H1 (cell line): Measurements from ENCODE around the gene ST14. TPM values are rescaled to one million over a fixed set of nuclear protein-coding genes. Genes with fewer than 3 reads are reported as not detected.

Source experiments
- CTCF ChIA-PET: fragments of 300-600 bp; sonication (Branson Sonifier 250); formaldehyde crosslinking; loops from one replicate; lab custom pipeline; 2021; ENCODE audit not compliant: partially characterized antibody; lab: Charles Lee
- POLR2A ChIA-PET: fragments of 300-600 bp; sonication (Branson Sonifier 250); formaldehyde crosslinking; loops from one replicate; lab custom pipeline; 2021; ENCODE audit warnings: inconsistent platforms; ENCODE audit not compliant: partially characterized antibody; lab: Charles Lee
- DNase-seq, 2 experiments: peaks; one replicate each; pipeline versions ENCODE4 v3.0.0 to v3.0.0-alpha.2; 2010 to 2022; ENCODE audit warnings: low spot score in 2 of 2, low read depth in 1 of 2, mixed read lengths in 1 of 2
- FAIRE-seq: peaks from 2 replicates; lab custom pipeline; 2011; peaks lifted over from hg19 to GRCh38; lab: Jason Lieb, UNC
- H2AFZ ChIP-seq: 2 replicates; pipeline ENCODE4 v1.8.1; 2012; ENCODE audit warnings: low read length, inconsistent platforms
- H2AK5ac ChIP-seq: 2 replicates; pipeline ENCODE4 v1.6.1; 2013; ENCODE audit warnings: low read depth, low read length
- H2BK120ac ChIP-seq: replicated peaks from 2 replicates; pipeline ENCODE3; 2013; ENCODE audit warnings: low read depth, low read length, inconsistent platforms
- H2BK12ac ChIP-seq: 2 replicates; pipeline ENCODE4 v1.6.1; 2013; ENCODE audit warnings: low read depth, low read length
- H2BK15ac ChIP-seq: 2 replicates; pipeline ENCODE4 v1.6.1; 2013; ENCODE audit warnings: low read length
- H2BK20ac ChIP-seq: 2 replicates; pipeline ENCODE4 v1.6.1; 2013; ENCODE audit warnings: low read length
- H2BK5ac ChIP-seq: 2 replicates; pipeline ENCODE4 v1.6.1; 2013; ENCODE audit warnings: low read depth, low read length
- H3K14ac ChIP-seq: 2 replicates; pipeline ENCODE4 v1.6.1; 2013; ENCODE audit warnings: inconsistent platforms; ENCODE audit not compliant: insufficient read length
- H3K18ac ChIP-seq: 2 replicates; pipeline ENCODE4 v1.6.1; 2013; ENCODE audit warnings: low read length; ENCODE audit errors: extremely low read depth
- H3K23ac ChIP-seq: 2 replicates; pipeline ENCODE4 v1.6.1; 2013; ENCODE audit warnings: inconsistent platforms; ENCODE audit not compliant: insufficient read length
- H3K23me2 ChIP-seq: 2 replicates; pipeline ENCODE4 v1.6.1; 2013; ENCODE audit warnings: low read depth, low read length
- H3K27ac ChIP-seq: 2 replicates; pipeline ENCODE4 v1.6.1; 2011; ENCODE audit warnings: low read depth, low read length, inconsistent platforms
- H3K27me3 ChIP-seq, 4 experiments: replicated peaks in 1 of 4; 1 replicate in 1 of 4; 2 replicates in 3 of 4; pipeline versions ENCODE4 v1.6.1 to v1.8.1; 2011 to 2013; ENCODE audit warnings: low read length in 3 of 4, mild to moderate bottlenecking in 3 of 4, inconsistent platforms in 2 of 4, mixed read lengths in 2 of 4, moderate library complexity in 1 of 4; ENCODE audit not compliant: control insufficient read depth in 3 of 4, insufficient read depth in 3 of 4; ENCODE audit errors: extremely low read depth in 1 of 4
- H3K36me3 ChIP-seq, 4 experiments: 2 replicates each; pipeline versions ENCODE4 v1.6.1 to v1.8.1; 2011 to 2013; ENCODE audit warnings: mild to moderate bottlenecking in 4 of 4, low read length in 3 of 4, moderate library complexity in 2 of 4, control low read depth in 1 of 4, inconsistent platforms in 1 of 4; ENCODE audit not compliant: insufficient read depth in 4 of 4, control insufficient read depth in 2 of 4
- H3K4ac ChIP-seq: replicated peaks from 2 replicates; pipeline ENCODE3; 2013; ENCODE audit warnings: low read length, low read depth, mixed read lengths, inconsistent platforms; ENCODE audit not compliant: insufficient read length
- H3K4me1 ChIP-seq, 4 experiments: replicated peaks in 1 of 4; 1 replicate in 1 of 4; 2 replicates in 3 of 4; pipeline versions ENCODE4 v1.6.1 to v1.8.1; 2011 to 2013; ENCODE audit warnings: low read length in 3 of 4, inconsistent platforms in 2 of 4, mixed read lengths in 1 of 4; ENCODE audit not compliant: insufficient read depth in 4 of 4, control insufficient read depth in 3 of 4
- H3K4me2 ChIP-seq, 2 experiments: 2 replicates each; pipeline versions ENCODE4 v1.6.1 to v1.8.1; 2011 to 2013; ENCODE audit warnings: low read depth in 2 of 2, low read length in 2 of 2, control low read depth in 1 of 2, inconsistent platforms in 1 of 2, mild to moderate bottlenecking in 1 of 2; ENCODE audit not compliant: insufficient read depth in 1 of 2
- H3K4me3 ChIP-seq, 4 experiments: fragments of 200-600, 300-600 bp in 1 of 4; sonication (generic), shearing (Covaris generic), sonication (Bioruptor Twin) in 1 of 4; 2 replicates each; pipeline versions ENCODE4 v1.5.1 to v1.8.1; 2011 to 2016; ENCODE audit warnings: low read length in 4 of 4, low read depth in 3 of 4, control low read depth in 2 of 4, inconsistent platforms in 2 of 4, mild to moderate bottlenecking in 2 of 4, mixed read lengths in 1 of 4, moderate library complexity in 1 of 4; ENCODE audit not compliant: insufficient read depth in 2 of 4; ENCODE audit errors: extremely low read depth in 1 of 4
- H3K56ac ChIP-seq: replicated peaks from 2 replicates; pipeline ENCODE3; 2013; ENCODE audit warnings: low read depth, mild to moderate bottlenecking, mixed read lengths, low read length, inconsistent platforms; ENCODE audit not compliant: insufficient read length
- H3K79me1 ChIP-seq: 2 replicates; pipeline ENCODE4 v1.6.1; 2013; ENCODE audit warnings: low read depth, low read length, control low read depth
- H3K79me2 ChIP-seq, 2 experiments: 2 replicates each; pipeline versions ENCODE4 v1.6.1 to v1.8.1; 2012 to 2013; ENCODE audit warnings: low read length in 2 of 2, mild to moderate bottlenecking in 2 of 2, inconsistent platforms in 1 of 2; ENCODE audit not compliant: insufficient read depth in 2 of 2, control insufficient read depth in 1 of 2
- H3K9ac ChIP-seq, 4 experiments: replicated peaks in 1 of 4; 1 replicate in 1 of 4; 2 replicates in 3 of 4; pipeline versions ENCODE4 v1.6.1 to v1.8.1; 2011 to 2013; ENCODE audit warnings: low read depth in 3 of 4, low read length in 3 of 4, control low read depth in 2 of 4, mild to moderate bottlenecking in 2 of 4, moderate library complexity in 2 of 4, inconsistent platforms in 1 of 4; ENCODE audit errors: extremely low read depth in 1 of 4
- H3K9me3 ChIP-seq, 2 experiments: 2 replicates each; pipeline versions ENCODE4 v1.6.1 to v1.8.1; 2012 to 2013; ENCODE audit warnings: mild to moderate bottlenecking in 2 of 2, moderate library complexity in 2 of 2, control low read depth in 1 of 2, inconsistent platforms in 1 of 2, low read depth in 1 of 2, low read length in 1 of 2, mixed read lengths in 1 of 2; ENCODE audit not compliant: insufficient read depth in 2 of 2
- H4K20me1 ChIP-seq, 2 experiments: replicated peaks in 1 of 2; 2 replicates each; pipeline versions ENCODE3 to v1.8.1; 2011 to 2013; ENCODE audit warnings: inconsistent platforms in 2 of 2, low read length in 2 of 2, mild to moderate bottlenecking in 1 of 2; ENCODE audit not compliant: insufficient read depth in 2 of 2, control insufficient read depth in 1 of 2
- H4K5ac ChIP-seq: 2 replicates; pipeline ENCODE4 v1.6.1; 2013; ENCODE audit warnings: low read length, low read depth, mixed read lengths, inconsistent platforms; ENCODE audit not compliant: insufficient read length
- H4K8ac ChIP-seq: 2 replicates; pipeline ENCODE4 v1.8.0; 2013; ENCODE audit warnings: mild to moderate bottlenecking, moderate library complexity, low read length, inconsistent platforms; ENCODE audit not compliant: insufficient read depth; ENCODE audit errors: extremely low read depth
- H4K91ac ChIP-seq: replicated peaks from 2 replicates; pipeline ENCODE3; 2013; ENCODE audit warnings: low read length, mixed read lengths, inconsistent platforms; ENCODE audit not compliant: insufficient read length
- CREB1 ChIP-seq: IDR thresholded peaks from 2 replicates; pipeline ENCODE4 v1.6.1; 2012; ENCODE audit warnings: inconsistent platforms
- EP300 ChIP-seq, 2 experiments: IDR thresholded peaks; 1 replicate in 1 of 2; 2 replicates in 1 of 2; pipeline ENCODE4 v1.6.1; 2011 to 2012; ENCODE audit warnings: low read depth in 2 of 2, low read length in 2 of 2, mild to moderate bottlenecking in 2 of 2, borderline replicate concordance in 1 of 2, inconsistent platforms in 1 of 2, moderate library complexity in 1 of 2
- HDAC2 ChIP-seq, 2 experiments: fragments of 300-600 bp in 1 of 2; sonication (generic) in 1 of 2; IDR thresholded peaks; 2 replicates each; pipeline ENCODE4 v1.6.1; 2011 to 2012; ENCODE audit warnings: low read depth in 2 of 2, low read length in 2 of 2, mild to moderate bottlenecking in 2 of 2, moderate library complexity in 2 of 2, borderline replicate concordance in 1 of 2, inconsistent platforms in 1 of 2
- JUND ChIP-seq: IDR thresholded peaks from 2 replicates; pipeline ENCODE4 v1.6.1; 2011; ENCODE audit warnings: mild to moderate bottlenecking, improper control_type of control experiment, low read length
- KDM1A ChIP-seq: fragments of 200-600, 300-600 bp; sonication (generic); IDR thresholded peaks from 2 replicates; pipeline ENCODE4 v1.7.1; 2016; ENCODE audit warnings: mild to moderate bottlenecking, low read length, borderline replicate concordance
- KDM5A ChIP-seq: fragments of 200-600 bp; IDR thresholded peaks from 2 replicates; pipeline ENCODE4 v1.7.1; 2012; ENCODE audit warnings: mild to moderate bottlenecking, low read length, inconsistent platforms, mixed read lengths
- MAFK ChIP-seq: IDR thresholded peaks from 2 replicates; pipeline ENCODE4 v1.6.1; 2012; ENCODE audit warnings: low read depth, mild to moderate bottlenecking, improper control_type of control experiment, low read length
- PHF8 ChIP-seq: fragments of 200-600 bp; sonication (generic); conservative IDR thresholded peaks from 2 replicates; pipeline ENCODE4 v1.7.1; 2012; ENCODE audit warnings: low read depth, mild to moderate bottlenecking, inconsistent platforms, low read length, moderate library complexity
- SP2 ChIP-seq: IDR thresholded peaks from 2 replicates; pipeline ENCODE4 v1.6.1; 2012; ENCODE audit warnings: mild to moderate bottlenecking, low read length, inconsistent platforms
- SP4 ChIP-seq: IDR thresholded peaks from 2 replicates; pipeline ENCODE4 v1.6.1; 2012; ENCODE audit warnings: low read length, inconsistent platforms
- TBP ChIP-seq: IDR thresholded peaks from 2 replicates; pipeline ENCODE4 v1.6.1; 2011; ENCODE audit warnings: low read depth, low read length, improper control_type of control experiment
- WGBS, 2 experiments: shearing (Covaris generic) in 1 of 2; methylation state at CpG; one replicate each; pipeline versions ENCODE4 v1.1.6 to v1.1.7; 2013 to 2015; ENCODE audit warnings: low lambda C conversion rate in 2 of 2, mixed read lengths in 2 of 2, inconsistent platforms in 1 of 2, low coverage in 1 of 2, missing lambda C conversion rate in 1 of 2; ENCODE audit not compliant: insufficient replicate concordance in 2 of 2, insufficient coverage in 1 of 2, insufficient read length in 1 of 2; ENCODE audit errors: extremely low coverage in 1 of 2, missing lambda C conversion rate in 1 of 2; 5-methylcytosine and 5-hydroxymethylcytosine counted together
- polyA plus RNA-seq, 7 experiments: library from polyadenylated mRNA; depleted of rRNA in 3 of 7; stranded (reverse) in 5 of 7; unstranded in 2 of 7; fragments of >200 nt in 5 of 7; fragments of 200-250 nt in 2 of 7; gene quantifications; 1 replicate in 5 of 7; 2 replicates in 1 of 7; 4 replicates in 1 of 7; pipeline versions ENCODE4 v1.2.1 to v1.2.3, GENCODE V29; 2011 to 2013; ENCODE audit warnings: missing spikeins in 2 of 7, mixed read lengths in 2 of 7
- total RNA-seq: library from RNA; stranded (reverse); fragmentation: NEBNext Ultra II Directional; extraction: Animal tissue kit (Norgen Biotek cat#: 25700); gene quantifications from 2 replicates; pipeline ENCODE4 v1.2.1, GENCODE V29; 2021

Gene ST14
- total and polyA plus RNA-seq, 2 of the 8 experiments (the other 6 are each of a cell fraction or from before 2014, with no cell fraction given), result 22.4 to 24.9 TPM

GRCh38 chr11:130180491-130180890, 20.9 kb downstream of the ST14 start:
- Histone ChIP-seq H3K23ac (no peak overlapping the region), H3K23me2 (no peaks in the 10 kb centered on the region), H3K79me1 (peaks cover 4% of the 10 kb centered on the region; the same call in 1 of the 2 replicates), H3K4me2 (no peak overlapping the region), H3K9me3 (no peaks in the 10 kb centered on the region; a peak in 1 of 4 replicates), H3K79me2 (no peaks in the 10 kb centered on the region), H3K27ac (no peak overlapping the region), H2AFZ (no peak overlapping the region), H2BK15ac (no peak overlapping the region), H4K20me1 (peaks cover 0 to 2% of the 10 kb centered on the region in 2 experiments), H3K4ac (no peak overlapping the region), H2AK5ac (no peak overlapping the region), H3K36me3 (no peaks in the 10 kb centered on the region), H4K91ac (no peak overlapping the region), H3K18ac (no peak overlapping the region; the same call in 1 of the 2 replicates), H3K4me1 (no peaks in the 10 kb centered on the region; a peak in 1 of 7 replicates), H2BK5ac (no peak overlapping the region), H4K8ac (no peak overlapping the region), H3K14ac (no peak overlapping the region), H3K27me3 (no peaks in the 10 kb centered on the region; a peak in 1 of 7 replicates), H4K5ac (no peak overlapping the region), H2BK12ac (no peak overlapping the region), H2BK20ac (no peak overlapping the region), H2BK120ac (no peak overlapping the region), H3K56ac (no peak overlapping the region), H3K9ac (no peak overlapping the region), H3K4me3 (no peak overlapping the region)
- ChIA-PET POLR2A (no interaction called here), CTCF (interaction anchor here (0.6 to 1.2 kb wide), 2 partner anchors 11 to 277 kb away, joined by 3 to 4 read pairs; no protein-coding TSS in a partner anchor)
- DNase-seq (no peak), FAIRE-seq (no peak)
- no peak for TF ChIP-seq TBP
- TF ChIP-seq PHF8, result no peak
- no peak for TF ChIP-seq KDM1A
- no peak for TF ChIP-seq KDM5A
- TF ChIP-seq CREB1, result no peak
- TF ChIP-seq SP4, result no peak
- no peak for TF ChIP-seq HDAC2 (IDR thresholded peaks at IDR 0.05; ENCODE audit: borderline replicate concordance in 1 of 2, low read depth in 2 of 2, low read length in 2 of 2)
- TF ChIP-seq SP2, result no peak
- TF ChIP-seq MAFK, result no peak
- TF ChIP-seq EP300 (IDR thresholded peaks at IDR 0.05; ENCODE audit: borderline replicate concordance in 1 of 2, low read depth in 2 of 2, low read length in 2 of 2), result no peak
- no peak for TF ChIP-seq JUND
- 89% methylated on average over 4 of the region's 4 CpGs; no CpG with 5 or more reads in 1 of the 2 experiments for WGBS, 2 experiments
